Uterus (tissue), 2 donors: ENCODE measurements around the gene HMGXB4.

ENCODE experiments used
- POLR2A ChIP-seq, 2 donors: fragments of 450-650 bp; IDR thresholded peaks; one replicate each; pipeline ENCODE4 v1.6.1; 2016; ENCODE audit warnings: antibody characterized with exemption in 2 of 2, mild to moderate bottlenecking in 1 of 2, moderate library complexity in 1 of 2
- TF ChIP-seq, protein P1 (sequence below), 4 experiments: fragments of 200-600 bp in 2 of 4; fragments of 450-650 bp in 2 of 4; sonication (generic) in 2 of 4; IDR thresholded peaks; one replicate each; pipeline ENCODE4 v1.5.1; 2016 to 2019; ENCODE audit warnings: antibody characterized with exemption in 4 of 4, mild to moderate bottlenecking in 2 of 4, moderate library complexity in 1 of 4

- TF ChIP-seq, protein P1, sequence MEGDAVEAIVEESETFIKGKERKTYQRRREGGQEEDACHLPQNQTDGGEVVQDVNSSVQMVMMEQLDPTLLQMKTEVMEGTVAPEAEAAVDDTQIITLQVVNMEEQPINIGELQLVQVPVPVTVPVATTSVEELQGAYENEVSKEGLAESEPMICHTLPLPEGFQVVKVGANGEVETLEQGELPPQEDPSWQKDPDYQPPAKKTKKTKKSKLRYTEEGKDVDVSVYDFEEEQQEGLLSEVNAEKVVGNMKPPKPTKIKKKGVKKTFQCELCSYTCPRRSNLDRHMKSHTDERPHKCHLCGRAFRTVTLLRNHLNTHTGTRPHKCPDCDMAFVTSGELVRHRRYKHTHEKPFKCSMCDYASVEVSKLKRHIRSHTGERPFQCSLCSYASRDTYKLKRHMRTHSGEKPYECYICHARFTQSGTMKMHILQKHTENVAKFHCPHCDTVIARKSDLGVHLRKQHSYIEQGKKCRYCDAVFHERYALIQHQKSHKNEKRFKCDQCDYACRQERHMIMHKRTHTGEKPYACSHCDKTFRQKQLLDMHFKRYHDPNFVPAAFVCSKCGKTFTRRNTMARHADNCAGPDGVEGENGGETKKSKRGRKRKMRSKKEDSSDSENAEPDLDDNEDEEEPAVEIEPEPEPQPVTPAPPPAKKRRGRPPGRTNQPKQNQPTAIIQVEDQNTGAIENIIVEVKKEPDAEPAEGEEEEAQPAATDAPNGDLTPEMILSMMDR (IDR thresholded peaks at IDR 0.05), result no peak
- no peak for TF ChIP-seq POLR2A (IDR thresholded peaks at IDR 0.05)
These were observed 66.8 kb downstream of the HMGXB4 start for GRCh38 chr22:35324067-35324466.
